Prostate gland (tissue), 2 donors: ENCODE measurements around the gene BRME1.

Experiments
- CTCF ChIP-seq, 4 experiments: fragments of 200-600 bp in 2 of 4; fragments of 450-650 bp in 2 of 4; sonication (generic) in 2 of 4; IDR thresholded peaks; 1 replicate in 3 of 4; 2 replicates in 1 of 4; pipeline ENCODE4 v1.5.1; 2016 to 2019; ENCODE audit warnings: antibody characterized with exemption in 4 of 4, mild to moderate bottlenecking in 2 of 4, moderate library complexity in 2 of 4
- POLR2AphosphoS5 ChIP-seq: sonication (generic); formaldehyde crosslinking; IDR thresholded peaks from one replicate; pipeline ENCODE4 v1.6.1; 2017; ENCODE audit warnings: antibody characterized with exemption

GRCh38 chr19:13954185-13954584 lies 48.3 kb upstream of the BRME1 start:
- no peak for TF ChIP-seq CTCF (IDR thresholded peaks at IDR 0.05)
- TF ChIP-seq POLR2AphosphoS5, result no peak
